Keratinocyte (primary cell): ENCODE data around the gene TACC2.

Experiments
- CTCF ChIP-seq, 3 experiments: IDR thresholded peaks in 1 of 3; conservative IDR thresholded peaks in 1 of 3; optimal IDR thresholded peaks in 1 of 3; 2 replicates in 2 of 3; 3 replicates in 1 of 3; pipeline versions ENCODE3 to v1.5.1; 2011; ENCODE audit warnings: low read length in 3 of 3, mild to moderate bottlenecking in 3 of 3, moderate library complexity in 2 of 3, control low read depth in 1 of 3, inconsistent platforms in 1 of 3; ENCODE audit not compliant: insufficient read depth in 2 of 3; ENCODE audit errors: extremely low read depth in 1 of 3
- EZH2 ChIP-seq: IDR thresholded peaks from one replicate; pipeline ENCODE4 v1.6.1; 2012; ENCODE audit warnings: inconsistent platforms, mild to moderate bottlenecking, low read length, moderate library complexity

- TF ChIP-seq CTCF (optimal IDR thresholded peaks at IDR 0.05 in 1 of 3, IDR thresholded peaks at IDR 0.05 in 1 of 3, conservative IDR thresholded peaks at IDR 0.05 in 1 of 3; ENCODE audit: extremely low read depth in 1 of 3, insufficient read depth in 2 of 3, low read length in 3 of 3) = no peak
- no peak for TF ChIP-seq EZH2
Measured at GRCh38 chr10:122103592-122103991, 114.6 kb downstream of the TACC2 start.
